Esophagus squamous epithelium (tissue), 4 donors: ENCODE data around the gene GIMAP5.

ENCODE experiments used
- POLR2A ChIP-seq, 4 donors: fragments of 450-650 bp; IDR thresholded peaks; one replicate each; pipeline ENCODE4 v1.6.1; 2017; ENCODE audit warnings: antibody characterized with exemption in 4 of 4, mild to moderate bottlenecking in 4 of 4, moderate library complexity in 3 of 4
- TF ChIP-seq, protein P1 (sequence below), 6 experiments: fragments of 450-650 bp in 4 of 6; fragments of 200-600 bp in 2 of 6; sonication (generic) in 2 of 6; IDR thresholded peaks; one replicate each; pipeline ENCODE4 v1.5.1; 2016 to 2019; ENCODE audit warnings: antibody characterized with exemption in 6 of 6, mild to moderate bottlenecking in 4 of 6, moderate library complexity in 4 of 6

DNA sequence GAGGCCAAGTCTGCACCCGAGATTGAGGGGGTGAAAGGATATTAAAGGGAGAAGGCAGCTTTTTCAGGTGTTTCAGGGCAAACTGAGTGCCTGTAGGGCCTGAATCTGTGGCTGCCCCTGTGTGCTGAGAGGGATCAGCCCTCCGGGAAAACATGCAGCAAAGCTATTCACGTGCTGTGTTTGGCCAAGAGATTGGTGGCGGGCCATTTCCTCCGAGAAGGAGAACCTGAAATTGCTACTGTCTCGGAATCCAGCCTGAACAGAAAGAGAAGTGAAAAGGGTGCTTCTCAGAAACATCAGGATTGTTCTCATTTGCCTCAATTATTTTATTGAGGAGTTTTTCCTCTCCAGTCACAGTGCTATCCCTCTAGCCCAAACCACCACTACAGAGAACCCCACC lies 16.0 kb downstream of the GIMAP5 start:
- TF ChIP-seq, protein P1, sequence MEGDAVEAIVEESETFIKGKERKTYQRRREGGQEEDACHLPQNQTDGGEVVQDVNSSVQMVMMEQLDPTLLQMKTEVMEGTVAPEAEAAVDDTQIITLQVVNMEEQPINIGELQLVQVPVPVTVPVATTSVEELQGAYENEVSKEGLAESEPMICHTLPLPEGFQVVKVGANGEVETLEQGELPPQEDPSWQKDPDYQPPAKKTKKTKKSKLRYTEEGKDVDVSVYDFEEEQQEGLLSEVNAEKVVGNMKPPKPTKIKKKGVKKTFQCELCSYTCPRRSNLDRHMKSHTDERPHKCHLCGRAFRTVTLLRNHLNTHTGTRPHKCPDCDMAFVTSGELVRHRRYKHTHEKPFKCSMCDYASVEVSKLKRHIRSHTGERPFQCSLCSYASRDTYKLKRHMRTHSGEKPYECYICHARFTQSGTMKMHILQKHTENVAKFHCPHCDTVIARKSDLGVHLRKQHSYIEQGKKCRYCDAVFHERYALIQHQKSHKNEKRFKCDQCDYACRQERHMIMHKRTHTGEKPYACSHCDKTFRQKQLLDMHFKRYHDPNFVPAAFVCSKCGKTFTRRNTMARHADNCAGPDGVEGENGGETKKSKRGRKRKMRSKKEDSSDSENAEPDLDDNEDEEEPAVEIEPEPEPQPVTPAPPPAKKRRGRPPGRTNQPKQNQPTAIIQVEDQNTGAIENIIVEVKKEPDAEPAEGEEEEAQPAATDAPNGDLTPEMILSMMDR (IDR thresholded peaks at IDR 0.05), result no peak
- TF ChIP-seq POLR2A (IDR thresholded peaks at IDR 0.05), result no peak
